Articular chondrocyte of knee joint (primary cell): ENCODE measurements around the gene RPL36AL. TPM values are rescaled to one million over a fixed set of nuclear protein-coding genes. Genes with fewer than 3 reads are reported as not detected.

Source experiments
- small RNA-seq: library from RNA; depleted of rRNA; stranded (forward); fragments of <200 nt; gene quantifications from one replicate; pipeline ENCODE3, GENCODE V24; 2012
- total RNA-seq: library from RNA; depleted of rRNA; stranded (reverse); fragments of >200 nt; gene quantifications from 2 replicates; pipeline ENCODE4 v1.2.3, GENCODE V29; 2012

The RPL36AL gene
- total RNA-seq, result 173 and 177 TPM in 2 replicates

GRCh38 chr14:49620182-49621113 lies at the start of gene RPL36AL, which contains the start of gene MGAT2:
RPL36AL (minus strand) TSS chr14:49620626; CDS start chr14:49619104, 1,522 bp downstream.
MGAT2 (plus strand) TSS chr14:49620799; CDS start chr14:49621269, 470 bp downstream.

GRCh38 chr14:49634547-49635334 lies 14.3 kb upstream of the RPL36AL start, which contains the start of gene DNAAF2:
DNAAF2 (minus strand) TSS chr14:49635244; CDS start chr14:49635149, 95 bp downstream.

GRCh38 chr14:49598485-49599300 lies 21.7 kb downstream of the RPL36AL start, which contains the start of gene LRR1:
LRR1 (plus strand) TSS chr14:49598940; CDS start chr14:49599021, 81 bp downstream.

GRCh38 chr14:49585803-49586672 lies 34.4 kb downstream of the RPL36AL start, which contains the start of gene RPS29:
RPS29 (minus strand) TSS chr14:49586380; CDS start chr14:49586346, 34 bp downstream.

Small RNAs within 50 kb of the gene (small RNA-seq; reads per million reads assigned to genes)
- gene AL139099.3, result not detected
- not detected for gene AL139099.4
- gene RF00019, result not detected

Other genes with a start within 250 kb of the RPL36AL start
- gene RPS29, start 34.2 kb downstream of the RPL36AL start, total RNA-seq, result 3,172 and 6,740 TPM in 2 replicates
- gene LRR1, start 21.7 kb downstream of the RPL36AL start, total RNA-seq, result 15.5 and 19.6 TPM in 2 replicates
- 81.7 and 88.4 TPM in 2 replicates for gene MGAT2, start 173 bp upstream of the RPL36AL start, total RNA-seq
- gene DNAAF2, start 14.6 kb upstream of the RPL36AL start, total RNA-seq, result 7.8 and 11.5 TPM in 2 replicates
- 8.5 and 13.1 TPM in 2 replicates for gene POLE2, start 67.6 kb upstream of the RPL36AL start, total RNA-seq
- 4.6 and 5.0 TPM in 2 replicates for gene KLHDC1, start 72.5 kb upstream of the RPL36AL start, total RNA-seq
- 82.0 and 102 TPM in 2 replicates for gene KLHDC2, start 147.5 kb upstream of the RPL36AL start, total RNA-seq
- 78.4 and 85.7 TPM in 2 replicates for gene NEMF, start 232.2 kb upstream of the RPL36AL start, total RNA-seq